ENCODE data around the gene CHST13.

DNA sequence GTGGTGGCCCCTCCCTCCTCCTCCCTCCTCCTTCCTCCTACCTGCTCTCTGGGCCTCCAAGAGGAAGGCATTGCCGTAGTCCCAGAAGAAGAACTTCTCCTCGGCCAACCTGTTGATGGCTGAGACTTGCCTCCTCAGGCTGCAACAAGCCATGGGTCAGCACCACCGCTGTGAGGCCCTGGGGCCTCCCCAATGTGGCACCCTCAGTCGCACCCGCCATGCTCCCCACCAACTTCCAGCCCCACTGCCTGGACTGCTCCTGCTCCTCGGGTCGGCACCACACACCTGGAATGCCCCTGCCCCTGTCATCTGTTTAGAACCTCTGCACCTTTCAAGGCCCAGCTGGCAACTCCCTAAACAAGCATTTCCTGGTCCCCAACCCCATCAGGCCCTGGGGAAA, 23.9 kb upstream of the CHST13 start:
- TF ChIP-seq, protein P1, sequence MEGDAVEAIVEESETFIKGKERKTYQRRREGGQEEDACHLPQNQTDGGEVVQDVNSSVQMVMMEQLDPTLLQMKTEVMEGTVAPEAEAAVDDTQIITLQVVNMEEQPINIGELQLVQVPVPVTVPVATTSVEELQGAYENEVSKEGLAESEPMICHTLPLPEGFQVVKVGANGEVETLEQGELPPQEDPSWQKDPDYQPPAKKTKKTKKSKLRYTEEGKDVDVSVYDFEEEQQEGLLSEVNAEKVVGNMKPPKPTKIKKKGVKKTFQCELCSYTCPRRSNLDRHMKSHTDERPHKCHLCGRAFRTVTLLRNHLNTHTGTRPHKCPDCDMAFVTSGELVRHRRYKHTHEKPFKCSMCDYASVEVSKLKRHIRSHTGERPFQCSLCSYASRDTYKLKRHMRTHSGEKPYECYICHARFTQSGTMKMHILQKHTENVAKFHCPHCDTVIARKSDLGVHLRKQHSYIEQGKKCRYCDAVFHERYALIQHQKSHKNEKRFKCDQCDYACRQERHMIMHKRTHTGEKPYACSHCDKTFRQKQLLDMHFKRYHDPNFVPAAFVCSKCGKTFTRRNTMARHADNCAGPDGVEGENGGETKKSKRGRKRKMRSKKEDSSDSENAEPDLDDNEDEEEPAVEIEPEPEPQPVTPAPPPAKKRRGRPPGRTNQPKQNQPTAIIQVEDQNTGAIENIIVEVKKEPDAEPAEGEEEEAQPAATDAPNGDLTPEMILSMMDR (conservative IDR thresholded peaks at IDR 0.05) = no peak
- TF ChIP-seq EZH2 (IDR thresholded peaks at IDR 0.05; ENCODE audit: low read depth) = no peak

Measured in PC-9 (cell line).